ENCODE data around the gene CCDC138. TPM values are rescaled to one million over a fixed set of nuclear protein-coding genes. Genes with fewer than 3 reads are reported as not detected.

The CCDC138 gene
- total RNA-seq, 1 donor from 2014 or later: 10.6 TPM

DNA sequence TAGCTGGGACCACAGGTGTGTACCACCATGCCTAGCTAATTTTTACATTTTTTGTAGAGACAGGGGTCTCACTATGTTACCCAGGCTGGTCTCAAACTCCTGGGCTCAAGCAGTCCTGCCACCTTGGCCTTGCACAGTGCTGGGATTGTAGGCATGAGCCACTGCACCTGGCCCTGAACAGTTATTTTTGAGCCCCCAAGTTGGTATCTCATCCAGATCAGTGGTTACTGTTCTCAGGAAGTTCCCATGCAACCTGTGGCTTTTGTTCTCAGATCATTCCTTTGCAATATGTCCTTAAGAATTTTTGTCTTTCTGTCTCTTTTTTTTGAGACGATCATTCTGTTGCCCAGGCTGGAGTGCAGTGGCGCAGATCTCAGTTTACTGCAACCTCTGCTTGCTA is 7.7 kb upstream of the CCDC138 start:
- CTCF ChIA-PET: no interaction called here
- no peak overlapping the region for H3K4me3 Mint-ChIP-seq

DNA sequence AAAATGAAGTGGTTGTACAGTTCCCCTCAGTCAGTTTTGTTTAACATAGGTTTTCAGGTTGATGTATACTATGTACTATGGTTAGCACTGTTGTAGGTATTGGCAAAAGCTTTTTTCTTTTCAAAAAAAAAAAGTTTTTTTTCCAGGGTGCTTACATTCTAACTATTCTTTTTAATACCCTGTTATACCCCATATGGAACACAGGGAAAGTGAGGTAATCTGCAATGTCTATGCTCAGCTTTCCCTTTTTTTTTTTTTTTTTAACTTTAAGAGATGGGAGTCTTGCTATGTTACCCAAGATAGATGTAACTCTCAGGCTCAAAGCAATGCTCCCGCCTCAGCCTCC is 590 bp upstream of the CCDC138 start:
- CTCF ChIA-PET: no interaction called here
- TF ChIP-seq, protein P1, sequence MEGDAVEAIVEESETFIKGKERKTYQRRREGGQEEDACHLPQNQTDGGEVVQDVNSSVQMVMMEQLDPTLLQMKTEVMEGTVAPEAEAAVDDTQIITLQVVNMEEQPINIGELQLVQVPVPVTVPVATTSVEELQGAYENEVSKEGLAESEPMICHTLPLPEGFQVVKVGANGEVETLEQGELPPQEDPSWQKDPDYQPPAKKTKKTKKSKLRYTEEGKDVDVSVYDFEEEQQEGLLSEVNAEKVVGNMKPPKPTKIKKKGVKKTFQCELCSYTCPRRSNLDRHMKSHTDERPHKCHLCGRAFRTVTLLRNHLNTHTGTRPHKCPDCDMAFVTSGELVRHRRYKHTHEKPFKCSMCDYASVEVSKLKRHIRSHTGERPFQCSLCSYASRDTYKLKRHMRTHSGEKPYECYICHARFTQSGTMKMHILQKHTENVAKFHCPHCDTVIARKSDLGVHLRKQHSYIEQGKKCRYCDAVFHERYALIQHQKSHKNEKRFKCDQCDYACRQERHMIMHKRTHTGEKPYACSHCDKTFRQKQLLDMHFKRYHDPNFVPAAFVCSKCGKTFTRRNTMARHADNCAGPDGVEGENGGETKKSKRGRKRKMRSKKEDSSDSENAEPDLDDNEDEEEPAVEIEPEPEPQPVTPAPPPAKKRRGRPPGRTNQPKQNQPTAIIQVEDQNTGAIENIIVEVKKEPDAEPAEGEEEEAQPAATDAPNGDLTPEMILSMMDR (IDR thresholded peaks at IDR 0.05): no peak
- intact Hi-C loops (cut with micrococcal nuclease): loop anchor here (1.0 to 5.0 kb wide), 4 partner anchors 10 to 337 kb away; partner anchors contain the start of genes GCC2, LIMS1 and RANBP2

More for the DNA sequence above, 7.7 kb upstream of the CCDC138 start:
- H3K9me3 Mint-ChIP-seq: no peaks in the 10 kb centered on the region
- POLR2A ChIA-PET: no interaction called here
- H3K4me1 Mint-ChIP-seq: peaks cover 54% of the 10 kb centered on the region
- TF ChIP-seq, protein P1 (IDR thresholded peaks at IDR 0.05): no peak
- intact Hi-C loops (cut with micrococcal nuclease): loop anchor here (5.0 kb wide), 2 partner anchors 172 to 187 kb away; no protein-coding TSS in a partner anchor
- H3K27ac Mint-ChIP-seq: peak overlapping the region; percentile 37
- DNase-seq (no peak), ATAC-seq (ENCODE audit: low read depth) (no peak)
- peaks cover 66% of the 10 kb centered on the region for H3K36me3 Mint-ChIP-seq (ENCODE audit: low read depth)
- no peaks in the 10 kb centered on the region for H3K27me3 Mint-ChIP-seq

DNA sequence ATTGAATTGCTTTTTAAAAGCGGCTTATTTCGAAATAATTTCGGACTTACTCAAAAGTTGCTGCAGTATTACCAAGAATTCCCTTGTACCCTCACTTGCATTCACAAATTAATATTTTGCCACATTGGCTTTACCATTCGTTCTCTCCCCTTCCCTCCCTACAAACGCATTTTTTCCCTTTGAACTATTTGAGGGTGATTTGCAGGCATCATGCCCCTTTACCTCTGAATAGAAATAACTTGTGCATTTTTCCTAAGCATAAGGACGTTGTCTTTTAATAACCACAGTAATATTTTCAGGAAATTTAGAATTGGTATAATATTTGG is 608 bp downstream of the CCDC138 start:
- CTCF ChIA-PET: no interaction called here
- TF ChIP-seq, protein P1 (IDR thresholded peaks at IDR 0.05): no peak
- Mint-ChIP-seq H3K27me3 (no peaks in the 10 kb centered on the region), H3K36me3 (ENCODE audit: low read depth) (peaks cover 39% of the 10 kb centered on the region), H3K27ac (peak overlapping the region; percentile 22), H3K9me3 (no peaks in the 10 kb centered on the region), H3K4me3 (peak overlapping the region; percentile 99), H3K4me1 (peaks cover 20% of the 10 kb centered on the region)
- intact Hi-C loops (cut with micrococcal nuclease): loop anchor here (2.0 to 5.0 kb wide), 2 partner anchors 255 to 338 kb away; partner anchors contain the start of genes GCC2 and LIMS1
- ATAC-seq (ENCODE audit: low read depth) (no peak), DNase-seq (no peak)
- POLR2A ChIA-PET: interaction anchor here (0.8 to 2.6 kb wide), 2 partner anchors 10 to 68 kb away, joined by 3 to 19 read pairs; partner anchors contain the start of gene RANBP2

More for the DNA sequence above, 590 bp upstream of the CCDC138 start:
- no peak for DNase-seq
- peaks cover 37% of the 10 kb centered on the region for H3K36me3 Mint-ChIP-seq (ENCODE audit: low read depth)
- peak overlapping the region; percentile 96 for H3K27ac Mint-ChIP-seq
- peak overlapping the region; percentile 99 for H3K4me3 Mint-ChIP-seq
- peaks cover 23% of the 10 kb centered on the region for H3K4me1 Mint-ChIP-seq
- POLR2A ChIA-PET: interaction anchor here (2.6 kb wide), 1 partner anchor 9 kb away, joined by 19 read pairs; no protein-coding TSS in a partner anchor
- ATAC-seq (ENCODE audit: low read depth): no peak
- H3K9me3 Mint-ChIP-seq: no peaks in the 10 kb centered on the region
- H3K27me3 Mint-ChIP-seq: no peaks in the 10 kb centered on the region

DNA sequence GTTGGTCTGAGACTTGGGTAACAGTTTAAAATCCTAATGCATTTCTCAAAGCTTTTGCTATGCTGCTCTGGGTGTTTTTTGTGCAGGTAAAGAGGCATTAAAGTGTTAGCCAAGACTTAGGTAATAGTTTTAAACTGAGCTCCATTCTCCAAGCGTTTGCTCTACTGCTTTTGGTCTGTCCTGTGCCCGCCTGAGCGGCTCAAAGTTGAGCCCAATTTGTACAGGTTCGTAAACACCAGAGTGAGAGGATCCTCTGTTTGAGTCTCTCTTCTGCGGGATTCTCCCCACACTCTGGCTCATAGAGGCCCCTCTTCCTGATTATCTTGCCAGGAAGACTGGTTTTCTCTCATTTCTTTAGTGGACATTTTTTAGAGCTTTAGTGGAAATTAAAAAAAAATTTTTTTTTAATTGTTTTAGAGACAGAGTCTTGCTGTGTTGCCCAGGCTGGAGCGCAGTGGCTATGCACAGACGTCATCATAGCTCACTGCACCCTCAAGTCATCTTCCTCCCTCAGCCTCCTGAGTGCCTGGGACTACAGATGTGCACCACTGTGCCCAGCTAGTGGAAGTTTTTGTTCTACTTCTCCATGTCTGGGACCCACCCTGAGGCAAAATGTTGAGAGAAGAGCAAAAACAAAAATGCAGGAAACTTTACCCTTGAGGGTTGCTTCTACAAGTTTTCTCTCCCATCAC is 16.6 kb downstream of the CCDC138 start:
- TF ChIP-seq, protein P1 (IDR thresholded peaks at IDR 0.05): no peak
- Mint-ChIP-seq H3K4me1 (no peaks in the 10 kb centered on the region), H3K4me3 (no peak overlapping the region), H3K9me3 (no peaks in the 10 kb centered on the region), H3K36me3 (ENCODE audit: low read depth) (peaks cover 54% of the 10 kb centered on the region), H3K27ac (no peak overlapping the region), H3K27me3 (no peaks in the 10 kb centered on the region)
- no peak for DNase-seq
- intact Hi-C loops (cut with micrococcal nuclease): no loop called here
- POLR2A ChIA-PET: no interaction called here
- CTCF ChIA-PET: no interaction called here
- no peak for ATAC-seq (ENCODE audit: low read depth)

DNA sequence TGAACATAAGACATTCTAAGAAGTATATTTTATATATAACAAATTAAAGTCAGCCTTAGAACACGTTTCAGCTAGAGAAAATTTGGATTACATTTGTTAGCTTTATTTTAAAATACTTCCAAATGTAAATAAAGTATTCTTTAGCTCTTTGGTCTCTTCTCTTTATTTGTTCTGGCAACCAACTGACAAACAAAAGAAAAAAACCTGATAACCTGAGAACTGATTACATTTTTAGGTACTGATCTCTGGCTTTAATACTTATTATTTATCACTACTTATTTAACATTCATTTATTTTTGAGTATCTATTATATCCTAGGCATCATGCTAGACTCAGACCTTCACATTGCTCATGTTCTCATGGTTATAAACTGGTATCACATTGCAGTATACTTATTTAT is 18.5 kb downstream of the CCDC138 start:
- Mint-ChIP-seq H3K36me3 (ENCODE audit: low read depth) (peaks cover 57% of the 10 kb centered on the region), H3K27ac (no peak overlapping the region), H3K27me3 (no peaks in the 10 kb centered on the region), H3K4me1 (no peaks in the 10 kb centered on the region), H3K4me3 (no peak overlapping the region), H3K9me3 (peaks cover 11% of the 10 kb centered on the region)
- CTCF ChIA-PET: no interaction called here
- POLR2A ChIA-PET: no interaction called here
- DNase-seq (no peak), ATAC-seq (ENCODE audit: low read depth) (no peak)
- intact Hi-C loops (cut with micrococcal nuclease): no loop called here
- TF ChIP-seq, protein P1 (IDR thresholded peaks at IDR 0.05): no peak

Measured in activated B cell treated with CpG ODN at 0.5 μM for 24 hours (primary cell).